Upper lobe of left lung (tissue), 4 donors: Measurements from ENCODE around the gene ITPA.

ENCODE experiments used
- POLR2A ChIP-seq, 4 donors: fragments of 450-650 bp; IDR thresholded peaks; one replicate each; pipeline ENCODE4 v1.5.1; 2016 to 2017; ENCODE audit warnings: antibody characterized with exemption in 4 of 4, mild to moderate bottlenecking in 2 of 4
- TF ChIP-seq, protein P1 (sequence below), 6 experiments: fragments of 450-650 bp in 4 of 6; fragments of 200-600 bp in 2 of 6; sonication (generic) in 2 of 6; IDR thresholded peaks; one replicate each; pipeline ENCODE4 v1.5.1; 2016 to 2019; ENCODE audit warnings: antibody characterized with exemption in 6 of 6

DNA sequence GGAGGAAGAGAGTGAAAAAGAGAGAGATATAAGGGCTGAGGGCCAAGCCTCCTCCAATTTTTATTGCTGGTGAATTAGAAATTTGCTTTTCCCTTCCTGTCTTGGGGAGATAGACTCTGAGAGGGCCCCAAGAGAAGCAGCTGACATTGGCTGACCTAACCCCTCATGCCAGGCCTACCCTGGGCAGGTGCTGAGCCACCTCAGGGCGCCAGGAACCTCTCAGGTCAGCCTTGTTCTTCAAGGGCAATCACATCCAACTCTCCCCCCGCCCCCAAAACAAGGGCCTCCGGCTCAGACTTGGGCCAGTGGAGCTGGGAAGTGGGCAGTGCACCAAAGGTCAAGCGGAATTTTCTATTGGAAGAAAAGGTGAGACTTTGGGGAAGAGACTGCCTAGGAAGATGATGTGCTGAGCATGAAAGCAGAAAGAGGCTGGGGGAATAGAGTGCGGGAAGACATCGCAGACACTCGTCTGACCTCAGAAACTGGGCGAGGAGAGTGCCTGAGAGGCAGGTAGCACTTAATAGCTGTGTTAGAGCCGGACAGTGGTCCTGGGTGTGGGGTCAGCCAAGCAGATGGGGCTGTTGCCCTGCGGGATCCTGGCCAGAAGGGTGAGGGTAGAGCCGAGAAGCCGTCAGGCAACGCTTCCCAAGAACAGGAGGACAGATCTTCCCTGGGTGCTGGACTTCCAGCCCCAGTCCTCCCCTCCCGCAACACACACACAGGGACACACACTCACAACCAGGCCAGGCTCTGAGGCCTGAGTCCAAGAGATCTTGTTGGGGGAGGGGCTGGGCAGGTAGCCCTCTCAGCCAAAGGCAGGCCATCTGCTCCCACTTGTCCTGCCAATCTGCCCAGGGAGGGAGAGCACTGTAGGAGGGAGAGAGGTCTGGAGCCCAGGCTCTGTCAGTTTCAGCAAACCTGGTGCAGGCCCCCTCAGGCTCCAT, 45.9 kb upstream of the ITPA start:
- no peak for TF ChIP-seq POLR2A (IDR thresholded peaks at IDR 0.05)
- TF ChIP-seq, protein P1, sequence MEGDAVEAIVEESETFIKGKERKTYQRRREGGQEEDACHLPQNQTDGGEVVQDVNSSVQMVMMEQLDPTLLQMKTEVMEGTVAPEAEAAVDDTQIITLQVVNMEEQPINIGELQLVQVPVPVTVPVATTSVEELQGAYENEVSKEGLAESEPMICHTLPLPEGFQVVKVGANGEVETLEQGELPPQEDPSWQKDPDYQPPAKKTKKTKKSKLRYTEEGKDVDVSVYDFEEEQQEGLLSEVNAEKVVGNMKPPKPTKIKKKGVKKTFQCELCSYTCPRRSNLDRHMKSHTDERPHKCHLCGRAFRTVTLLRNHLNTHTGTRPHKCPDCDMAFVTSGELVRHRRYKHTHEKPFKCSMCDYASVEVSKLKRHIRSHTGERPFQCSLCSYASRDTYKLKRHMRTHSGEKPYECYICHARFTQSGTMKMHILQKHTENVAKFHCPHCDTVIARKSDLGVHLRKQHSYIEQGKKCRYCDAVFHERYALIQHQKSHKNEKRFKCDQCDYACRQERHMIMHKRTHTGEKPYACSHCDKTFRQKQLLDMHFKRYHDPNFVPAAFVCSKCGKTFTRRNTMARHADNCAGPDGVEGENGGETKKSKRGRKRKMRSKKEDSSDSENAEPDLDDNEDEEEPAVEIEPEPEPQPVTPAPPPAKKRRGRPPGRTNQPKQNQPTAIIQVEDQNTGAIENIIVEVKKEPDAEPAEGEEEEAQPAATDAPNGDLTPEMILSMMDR (IDR thresholded peaks at IDR 0.05) = no peak
